Measurements from ENCODE around the gene GAS2L1.

GAS2L1 gene

GRCh38 chr22:29275167-29275566 is 31.3 kb upstream of the GAS2L1 start:
- no peak for DNase-seq (ENCODE audit: low read depth, low spot score)

- no peak for DNase-seq (ENCODE audit: low read depth, low spot score)
Observed at GRCh38 chr22:29275819-29276565, 30.5 kb upstream of the GAS2L1 start.

- no peak for DNase-seq (ENCODE audit: low read depth, low spot score)
Observed at GRCh38 chr22:29277927-29278326, 28.5 kb upstream of the GAS2L1 start.

GRCh38 chr22:29284196-29284595 is 22.3 kb upstream of the GAS2L1 start:
- DNase-seq (ENCODE audit: low read depth, low spot score), result no peak

GRCh38 chr22:29288837-29289236 is 17.6 kb upstream of the GAS2L1 start:
- no peak for DNase-seq (ENCODE audit: low read depth, low spot score)

GRCh38 chr22:29290061-29290460 is 16.4 kb upstream of the GAS2L1 start:
- no peak for DNase-seq (ENCODE audit: low read depth, low spot score)

- DNase-seq (ENCODE audit: low read depth, low spot score), result no peak
Observed at GRCh38 chr22:29291215-29291614, 15.2 kb upstream of the GAS2L1 start.

GRCh38 chr22:29292379-29292778 is 14.1 kb upstream of the GAS2L1 start:
- no peak for DNase-seq (ENCODE audit: low read depth, low spot score)

- no peak for DNase-seq (ENCODE audit: low read depth, low spot score)
Observed at GRCh38 chr22:29298641-29299040, 7.8 kb upstream of the GAS2L1 start.

GRCh38 chr22:29299136-29299900 is 7.1 kb upstream of the GAS2L1 start:
- DNase-seq (ENCODE audit: low read depth, low spot score), result no peak

- DNase-seq (ENCODE audit: low read depth, low spot score), result no peak
Observed at GRCh38 chr22:29300467-29300806, 6.0 kb upstream of the GAS2L1 start.

- DNase-seq (ENCODE audit: low read depth, low spot score), result no peak
Observed at GRCh38 chr22:29300807-29301601, 5.4 kb upstream of the GAS2L1 start.

- DNase-seq (ENCODE audit: low read depth, low spot score), result no peak
Observed at GRCh38 chr22:29301716-29302401, 4.6 kb upstream of the GAS2L1 start.

GRCh38 chr22:29302402-29302680 is 4.1 kb upstream of the GAS2L1 start:
- DNase-seq (ENCODE audit: low read depth, low spot score), result no peak

GRCh38 chr22:29302681-29303465 is 3.6 kb upstream of the GAS2L1 start:
- no peak for DNase-seq (ENCODE audit: low read depth, low spot score)

GRCh38 chr22:29305836-29306174 is 645 bp upstream of the GAS2L1 start:
- DNase-seq (ENCODE audit: low read depth, low spot score), result no peak

- DNase-seq (ENCODE audit: low read depth, low spot score), result no peak
Observed at GRCh38 chr22:29306835-29307595, 565 bp downstream of the GAS2L1 start.

GRCh38 chr22:29307596-29308147 is 1.2 kb downstream of the GAS2L1 start:
- no peak for DNase-seq (ENCODE audit: low read depth, low spot score)

- DNase-seq (ENCODE audit: low read depth, low spot score), result no peak
Observed at GRCh38 chr22:29308148-29308790, 1.8 kb downstream of the GAS2L1 start.

GRCh38 chr22:29308791-29309262 is 2.4 kb downstream of the GAS2L1 start:
- no peak for DNase-seq (ENCODE audit: low read depth, low spot score)

All from smooth muscle cell of the brain vasculature (primary cell).